HG03354 (cell line): ENCODE data around the gene CDKN2C.
"Not testable (repeated sequence)": the region's sequence is repeated elsewhere in the genome, so short reads cannot be mapped to it uniquely, and the experiment has no call there.

Experiments used
- ATAC-seq: cut with Tn5 transposase; IDR thresholded peaks from one replicate; pipeline ENCODE4 v1.9.1; 2021; ENCODE audit warnings: mild to moderate bottlenecking; ENCODE audit not compliant: unreplicated experiment, poor library complexity, severe bottlenecking

Gene CDKN2C

GRCh38 chr1:50978144-50978851 lies 8.3 kb downstream of the CDKN2C start:
- peak; percentile 48 for ATAC-seq

DNA sequence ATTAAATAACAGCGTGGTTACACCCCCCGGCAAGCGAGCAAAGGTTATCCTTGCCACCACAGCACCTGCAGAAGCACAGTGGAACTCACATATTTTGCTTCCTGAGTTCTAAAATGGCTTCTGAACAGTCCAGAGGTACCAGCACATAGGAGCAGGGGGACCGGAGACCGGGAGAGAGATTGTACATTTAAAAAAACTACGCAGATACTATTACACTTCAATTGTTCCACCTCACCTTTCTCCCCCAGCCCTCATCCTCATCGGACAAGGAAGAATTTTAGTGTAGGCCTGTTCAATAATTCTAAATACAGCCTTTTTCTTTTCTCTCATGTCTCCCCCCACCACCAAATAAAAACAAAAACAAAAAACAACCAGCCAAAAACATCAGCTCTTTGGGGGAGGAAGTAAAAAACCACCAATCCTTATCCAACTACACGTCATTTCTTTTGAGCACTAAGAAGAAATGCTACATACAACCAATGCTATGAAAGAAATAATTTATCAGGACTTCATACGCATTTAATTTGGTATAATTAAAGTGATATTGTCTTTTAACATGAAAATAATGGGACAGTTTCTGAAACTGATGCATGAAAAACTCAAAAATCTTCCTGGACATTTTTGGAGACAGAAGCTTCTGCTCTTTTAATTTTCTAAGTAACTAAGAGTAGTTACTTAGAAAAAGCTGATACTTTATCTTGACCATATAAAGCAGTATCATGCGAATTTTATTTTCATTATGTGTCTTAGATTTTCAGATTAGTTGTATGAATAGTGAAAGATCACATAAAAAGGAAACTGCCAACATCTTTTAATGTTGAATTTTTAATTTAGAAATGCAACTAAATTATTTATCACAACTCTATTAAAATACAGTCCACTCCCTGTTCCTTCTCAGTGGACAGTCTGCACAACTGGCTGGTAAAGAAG lies 9.1 kb downstream of the CDKN2C start:
- no peak for ATAC-seq

GRCh38 chr1:50979937-50980336 lies 9.9 kb downstream of the CDKN2C start:
- ATAC-seq = no peak

- no peak for ATAC-seq
Observed at GRCh38 chr1:50980505-50980904, 10.5 kb downstream of the CDKN2C start.

DNA sequence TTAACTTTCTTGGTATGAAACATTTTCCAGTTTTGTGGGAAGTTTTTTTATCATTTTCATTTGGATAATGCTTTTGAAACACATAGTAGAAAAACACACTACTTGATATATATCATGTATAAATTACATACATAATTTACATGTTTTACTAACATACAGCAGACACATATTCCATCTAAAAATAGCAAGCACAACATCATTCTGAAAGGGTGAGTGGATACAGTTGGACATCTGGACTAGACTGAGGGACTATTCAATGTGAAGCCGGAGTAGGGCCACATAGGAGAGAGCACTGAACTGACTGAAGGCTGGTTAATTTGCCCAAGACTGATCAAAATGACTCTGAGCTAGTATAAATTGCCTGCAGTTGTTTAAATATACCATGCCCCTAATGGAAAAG lies 11.7 kb downstream of the CDKN2C start:
- no peak for ATAC-seq

- no peak for ATAC-seq
Observed at GRCh38 chr1:50982611-50983010, 12.6 kb downstream of the CDKN2C start.

GRCh38 chr1:50983219-50983802 lies 13.3 kb downstream of the CDKN2C start:
- ATAC-seq = no peak

GRCh38 chr1:50985094-50985493 lies 15.0 kb downstream of the CDKN2C start:
- no peak for ATAC-seq

DNA sequence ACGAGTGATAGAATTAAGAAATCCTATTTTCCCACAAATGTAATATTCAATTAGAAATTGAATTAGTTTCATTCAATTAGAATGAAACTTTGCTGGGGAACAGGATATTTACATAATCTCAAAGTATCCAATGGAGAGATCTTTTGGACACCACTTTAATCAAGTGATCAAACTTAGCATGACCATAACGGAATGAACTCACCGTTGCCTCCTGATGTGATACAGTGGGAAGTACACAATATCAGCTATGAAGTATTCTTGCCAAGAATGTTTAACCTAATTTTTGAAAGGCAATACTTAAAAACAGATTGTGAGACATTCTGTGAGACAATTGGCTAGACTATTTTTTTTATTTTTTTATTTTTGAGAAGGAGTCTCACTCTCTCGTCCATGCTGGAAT lies 16.6 kb downstream of the CDKN2C start:
- no peak for ATAC-seq

- no peak for ATAC-seq
Observed at GRCh38 chr1:50989694-50990093, 19.6 kb downstream of the CDKN2C start.

GRCh38 chr1:50992532-50993318 lies 22.7 kb downstream of the CDKN2C start:
- no peak for ATAC-seq

DNA sequence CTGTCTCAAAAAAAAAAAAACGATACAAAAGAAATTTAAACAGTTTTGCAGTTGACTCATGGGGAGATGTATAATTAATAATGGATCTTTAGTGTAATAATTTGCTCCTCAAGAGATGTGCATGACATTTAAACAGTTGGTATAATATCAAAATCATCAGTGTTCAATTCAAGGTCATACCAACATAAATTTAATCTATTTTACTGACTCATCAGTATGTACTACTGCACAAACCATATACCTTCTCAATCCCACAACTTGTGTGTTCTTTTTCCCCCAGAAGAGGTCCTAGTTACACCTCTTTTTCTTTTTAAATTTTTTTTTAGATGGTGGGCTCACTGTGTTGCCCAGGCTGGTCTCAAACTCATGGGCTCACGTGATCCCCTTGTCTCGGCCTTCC lies 23.6 kb downstream of the CDKN2C start:
- no peak for ATAC-seq

DNA sequence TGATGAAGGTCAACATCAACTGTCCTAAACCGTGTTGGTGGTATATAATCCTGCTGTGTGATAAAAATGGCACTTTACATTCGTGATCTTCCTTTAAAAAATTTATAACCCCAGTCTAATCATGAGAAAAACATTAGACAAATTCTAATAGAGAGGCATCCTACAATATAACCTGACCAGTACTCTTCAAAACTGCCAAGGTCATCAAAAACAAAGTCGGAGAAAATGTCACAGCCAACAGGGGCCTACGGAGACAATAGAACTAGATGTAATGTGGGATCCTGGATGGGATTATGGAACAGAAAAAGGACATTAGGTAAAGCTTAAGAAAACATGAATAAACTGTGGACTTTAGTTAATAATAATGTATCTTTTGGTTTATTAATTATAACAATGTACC lies 25.0 kb downstream of the CDKN2C start:
- no peak for ATAC-seq

DNA sequence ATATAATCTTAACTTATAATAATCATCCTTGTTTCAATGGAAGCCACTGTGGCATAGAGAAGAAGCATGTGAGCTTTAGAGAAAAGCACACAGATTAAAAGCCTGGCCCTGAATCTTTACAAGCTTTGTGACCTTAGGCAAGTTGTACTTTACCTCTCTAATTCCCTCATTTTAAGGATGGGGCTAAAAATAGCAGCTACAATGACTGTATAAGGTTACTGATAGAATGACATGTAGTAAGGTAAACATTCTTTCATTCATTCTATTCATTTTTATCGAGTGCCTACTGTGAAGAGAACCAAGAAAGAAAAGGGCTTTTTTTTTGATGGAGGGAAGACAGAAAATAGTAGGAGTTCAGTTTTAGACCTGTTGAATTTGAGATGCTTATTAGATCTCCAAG lies 25.6 kb downstream of the CDKN2C start:
- no peak for ATAC-seq

- no peak for ATAC-seq
Observed at GRCh38 chr1:50996083-50996482, 26.0 kb downstream of the CDKN2C start.

GRCh38 chr1:50999375-50999774 lies 29.3 kb downstream of the CDKN2C start:
- ATAC-seq = not testable (repeated sequence)

DNA sequence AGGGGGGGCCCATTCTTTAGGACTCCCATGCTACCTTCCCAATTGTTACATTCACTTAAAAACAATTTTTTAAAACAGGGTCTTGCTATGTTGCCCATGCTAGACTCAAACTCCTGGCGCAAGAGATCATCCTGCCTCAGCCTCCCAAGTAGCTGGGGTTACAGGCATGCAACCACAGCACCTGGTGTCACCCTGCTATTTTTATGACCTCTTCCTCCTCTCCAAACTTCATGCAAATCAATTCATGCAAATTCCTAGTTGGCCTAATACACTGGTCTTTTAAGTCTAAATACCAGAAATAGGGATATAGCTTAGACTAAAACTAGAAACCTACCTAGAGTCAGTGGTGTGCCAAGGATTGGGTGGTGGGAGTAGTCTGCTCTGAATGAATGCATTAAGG lies 30.1 kb downstream of the CDKN2C start:
- peak; percentile 88 for ATAC-seq

- peak; percentile 61 for ATAC-seq
Observed at GRCh38 chr1:51000651-51001050, 30.6 kb downstream of the CDKN2C start.

DNA sequence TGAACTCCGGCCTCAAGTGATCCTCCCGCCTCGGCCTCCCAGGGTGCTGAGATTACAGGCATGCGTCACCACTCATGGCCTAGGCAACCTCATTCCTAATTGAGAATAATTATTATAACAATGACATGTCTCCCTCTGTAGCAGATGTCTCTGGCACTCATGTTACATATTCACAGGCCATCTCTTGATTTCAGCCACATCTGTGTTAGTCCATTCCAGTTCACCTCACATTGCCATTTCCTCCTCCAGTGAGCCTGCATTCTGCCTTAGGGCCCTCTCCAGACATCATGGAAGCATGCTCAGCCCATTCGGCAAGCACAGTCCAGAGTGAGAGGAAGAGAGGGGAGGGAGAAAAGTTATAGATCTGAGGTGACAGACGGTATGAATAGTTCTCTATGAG lies 32.5 kb downstream of the CDKN2C start:
- no peak for ATAC-seq

DNA sequence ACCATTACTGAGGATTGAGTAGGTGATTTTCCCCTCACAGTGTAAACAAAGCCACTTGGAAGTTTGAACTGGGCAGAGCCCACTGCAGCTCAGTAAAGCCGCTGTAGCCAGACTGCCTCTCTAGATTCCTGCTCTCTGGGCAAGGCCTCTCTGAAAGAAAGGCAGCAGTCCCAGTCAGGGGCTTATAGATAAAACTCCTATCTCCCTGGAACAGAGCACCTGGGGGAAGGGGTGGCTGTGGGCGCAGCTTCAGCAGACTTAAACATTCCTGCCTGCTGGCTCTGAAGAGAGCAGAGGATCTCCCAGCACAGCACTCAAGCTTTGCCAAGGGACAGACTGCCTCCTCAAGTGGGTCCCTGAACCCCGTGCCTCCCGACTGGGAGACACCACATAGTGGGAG lies 35.5 kb downstream of the CDKN2C start:
- ATAC-seq = not testable (repeated sequence)
